Esophagus muscularis mucosa (tissue), 4 donors: ENCODE measurements around the gene CACHD1. TPM values are rescaled to one million over a fixed set of nuclear protein-coding genes. Genes with fewer than 3 reads are reported as not detected.

Experiments used
- DNase-seq: peaks from one replicate; pipeline ENCODE4 v3.0.0-alpha.2; 2017; ENCODE audit errors: extremely low spot score
- H3K27ac ChIP-seq, 4 donors: fragments of 200-600 bp; sonication (generic); replicated peaks in 1 of 4; 1 replicate in 3 of 4; 2 replicates in 1 of 4; pipeline ENCODE4 v1.5.1; 2016 to 2019; ENCODE audit warnings: mild to moderate bottlenecking in 1 of 4
- H3K27me3 ChIP-seq, 4 donors: fragments of 200-600 bp; sonication (generic); one replicate each; pipeline versions ENCODE4 v1.5.1 to v1.6.0; 2016 to 2019
- H3K36me3 ChIP-seq, 4 donors: fragments of 200-600 bp; sonication (generic); one replicate each; pipeline ENCODE4 v1.5.1; 2016 to 2019
- H3K4me1 ChIP-seq, 4 donors: fragments of 200-600 bp; sonication (generic); one replicate each; pipeline ENCODE4 v1.5.1; 2016 to 2019
- H3K4me3 ChIP-seq, 4 donors: fragments of 200-600 bp; sonication (generic); 1 replicate in 2 of 4; 2 replicates in 2 of 4; pipeline ENCODE4 v1.5.1; 2016 to 2019; ENCODE audit warnings: mild to moderate bottlenecking in 4 of 4, moderate library complexity in 1 of 4
- H3K9me3 ChIP-seq, 4 donors: fragments of 200-600 bp; sonication (generic); 1 replicate in 3 of 4; 2 replicates in 1 of 4; pipeline ENCODE4 v1.5.1; 2016 to 2019
- CTCF ChIP-seq, 3 experiments: fragments of 200-600 bp in 2 of 3; fragments of 450-650 bp in 1 of 3; sonication (generic) in 2 of 3; IDR thresholded peaks; one replicate each; pipeline ENCODE4 v1.5.1; 2017 to 2019; ENCODE audit warnings: antibody characterized with exemption in 3 of 3, mild to moderate bottlenecking in 2 of 3, moderate library complexity in 1 of 3
- EP300 ChIP-seq: sonication (generic); formaldehyde crosslinking; IDR thresholded peaks from one replicate; pipeline ENCODE4 v1.6.1; 2017; ENCODE audit warnings: antibody characterized with exemption
- POLR2A ChIP-seq: fragments of 450-650 bp; IDR thresholded peaks from one replicate; pipeline ENCODE4 v1.6.1; 2017; ENCODE audit warnings: antibody characterized with exemption, moderate library complexity, mild to moderate bottlenecking, low read depth
- POLR2AphosphoS5 ChIP-seq, 2 donors: sonication (generic); formaldehyde crosslinking; IDR thresholded peaks; one replicate each; pipeline ENCODE4 v1.6.1; 2017; ENCODE audit warnings: antibody characterized with exemption in 2 of 2
- WGBS: methylation state at CpG from one replicate; pipeline ENCODE4 v1.1.5; 2018; 5-methylcytosine and 5-hydroxymethylcytosine counted together
- intact Hi-C: fragments of 100-400 bp; cut with DNase I; formaldehyde crosslinking; loops from one replicate; pipeline ENCODE4 v1.15.1; 2023
- total RNA-seq, 4 donors: library from RNA; depleted of rRNA; stranded (reverse); fragments of >200 nt; gene quantifications; one replicate each; pipeline versions ENCODE4 v1.1.0 to v1.2.1, GENCODE V29; 2016

CACHD1 gene
- total RNA-seq, 4 donors from 2014 or later: 6.6 to 10.7 (median 10.1) TPM

- H3K4me1 ChIP-seq: peaks cover 11 to 26% (median 23%) of the 10 kb centered on the region in 4 donors
- TF ChIP-seq EP300 (no peak), POLR2AphosphoS5 (IDR thresholded peaks at IDR 0.05) (no peak), CTCF (IDR thresholded peaks at IDR 0.05) (no peak), POLR2A (no peak)
- WGBS: 85% methylated on average over 1 of the region's 1 CpG
- peaks cover 0 to under 1% (median 0%) of the 10 kb centered on the region in 4 donors for H3K27me3 ChIP-seq
- intact Hi-C loops: no loop called here
- no peaks in the 10 kb centered on the region for H3K9me3 ChIP-seq
- no peaks in the 10 kb centered on the region for H3K36me3 ChIP-seq
- no peak overlapping the region for H3K4me3 ChIP-seq
- H3K27ac ChIP-seq: no peak overlapping the region
- no peak for DNase-seq
Observed at GRCh38 chr1:64499966-64500365, 30.0 kb downstream of the CACHD1 start.

GRCh38 chr1:64502083-64502482, 32.2 kb downstream of the CACHD1 start:
- TF ChIP-seq POLR2AphosphoS5 (IDR thresholded peaks at IDR 0.05) (no peak), EP300 (no peak), POLR2A (no peak), CTCF (IDR thresholded peaks at IDR 0.05) (no peak)
- intact Hi-C loops: no loop called here
- H3K36me3 ChIP-seq: no peaks in the 10 kb centered on the region
- WGBS: 81% methylated on average over 1 of the region's 1 CpG
- no peak for DNase-seq
- no peak overlapping the region for H3K27ac ChIP-seq
- no peak overlapping the region for H3K4me3 ChIP-seq
- peaks cover 21 to 35% (median 24%) of the 10 kb centered on the region in 4 donors for H3K4me1 ChIP-seq
- no peaks in the 10 kb centered on the region for H3K9me3 ChIP-seq
- peaks cover 0 to 8% (median 0%) of the 10 kb centered on the region in 4 donors for H3K27me3 ChIP-seq

- intact Hi-C loops: no loop called here
- H3K36me3 ChIP-seq: no peaks in the 10 kb centered on the region
- H3K27me3 ChIP-seq: peaks cover 0 to 8% (median 0%) of the 10 kb centered on the region in 4 donors
- TF ChIP-seq POLR2AphosphoS5 (IDR thresholded peaks at IDR 0.05) (no peak), CTCF (IDR thresholded peaks at IDR 0.05) (no peak), POLR2A (no peak), EP300 (no peak)
- 46% methylated on average over 2 of the region's 2 CpGs for WGBS
- H3K4me3 ChIP-seq: no peak overlapping the region
- no peaks in the 10 kb centered on the region for H3K9me3 ChIP-seq
- peaks cover 21 to 35% (median 24%) of the 10 kb centered on the region in 4 donors for H3K4me1 ChIP-seq
- DNase-seq: no peak
- peak overlapping the region in 1 of 4 donors; percentile 47 for H3K27ac ChIP-seq
Observed at GRCh38 chr1:64502931-64503330, 33.0 kb downstream of the CACHD1 start.

- no peak for TF ChIP-seq POLR2AphosphoS5 (IDR thresholded peaks at IDR 0.05)
- TF ChIP-seq POLR2A: no peak
- no peak for TF ChIP-seq CTCF (IDR thresholded peaks at IDR 0.05)
- TF ChIP-seq EP300: no peak
- intact Hi-C loops: no loop called here
- H3K36me3 ChIP-seq: no peaks in the 10 kb centered on the region
- H3K27me3 ChIP-seq: peaks cover 0 to 8% (median 0%) of the 10 kb centered on the region in 4 donors
- peaks cover 21 to 40% (median 24%) of the 10 kb centered on the region in 4 donors for H3K4me1 ChIP-seq
- 1% methylated on average over 14 of the region's 51 CpGs for WGBS
- H3K27ac ChIP-seq: peak overlapping the region; percentile 37 to 60 (median 48)
- H3K9me3 ChIP-seq: no peaks in the 10 kb centered on the region
- peak overlapping the region; percentile 52 to 63 (median 56) for H3K4me3 ChIP-seq
- no peak for DNase-seq
Observed at GRCh38 chr1:64505232-64505943, 35.5 kb downstream of the CACHD1 start.
